Effector memory CD4-positive, alpha-beta T cell (primary cell): ENCODE results near the gene CDK4.

ENCODE experiments used
- DNase-seq, 3 donors: peaks; one replicate each; pipeline ENCODE4 v3.0.0-alpha.2; 2020
- H3K27ac ChIP-seq: 2 replicates; pipeline ENCODE4 v1.7.0; 2013; ENCODE audit warnings: mild to moderate bottlenecking, low read length, moderate library complexity; ENCODE audit not compliant: insufficient read depth, poor library complexity, severe bottlenecking
- H3K27me3 ChIP-seq: replicated peaks from 2 replicates; pipeline ENCODE4 v1.7.0; 2013; ENCODE audit warnings: mild to moderate bottlenecking, low read length; ENCODE audit not compliant: insufficient read depth, control insufficient read depth, poor library complexity, severe bottlenecking
- H3K36me3 ChIP-seq: 2 replicates; pipeline ENCODE4 v1.7.0; 2013; ENCODE audit warnings: mild to moderate bottlenecking, low read length, moderate library complexity; ENCODE audit not compliant: control insufficient read depth, insufficient read depth
- H3K4me1 ChIP-seq: 2 replicates; pipeline ENCODE4 v1.7.0; 2013; ENCODE audit warnings: low read length, mild to moderate bottlenecking; ENCODE audit not compliant: control insufficient read depth, insufficient read depth, poor library complexity, severe bottlenecking
- H3K4me3 ChIP-seq: 2 replicates; pipeline ENCODE4 v1.7.0; 2013; ENCODE audit warnings: low read length, low read depth, mild to moderate bottlenecking; ENCODE audit not compliant: insufficient read depth, poor library complexity, severe bottlenecking
- H3K9me3 ChIP-seq: 2 replicates; pipeline ENCODE4 v1.7.0; 2013; ENCODE audit warnings: mild to moderate bottlenecking, low read length, moderate library complexity; ENCODE audit not compliant: control insufficient read depth

The CDK4 gene

GRCh38 chr12:57746025-57746424 is 6.1 kb downstream of the CDK4 start:
- DNase-seq, result no peak

GRCh38 chr12:57745485-57745881 is 6.6 kb downstream of the CDK4 start:
- Histone ChIP-seq H3K27me3 (no peaks in the 10 kb centered on the region), H3K9me3 (no peaks in the 10 kb centered on the region), H3K27ac (peak overlapping the region; percentile 93), H3K4me3 (peak overlapping the region; percentile 89), H3K4me1 (peaks cover 32% of the 10 kb centered on the region), H3K36me3 (peaks cover 24% of the 10 kb centered on the region)
- DNase-seq, result no peak

More at GRCh38 chr12:57746025-57746424, 6.1 kb downstream of the CDK4 start:
- H3K4me3 ChIP-seq, result no peak overlapping the region
- H3K36me3 ChIP-seq, result peaks cover 26% of the 10 kb centered on the region
- H3K4me1 ChIP-seq, result peaks cover 29% of the 10 kb centered on the region
- H3K27me3 ChIP-seq, result no peaks in the 10 kb centered on the region
- no peaks in the 10 kb centered on the region for H3K9me3 ChIP-seq
- H3K27ac ChIP-seq, result peak overlapping the region; percentile 93

GRCh38 chr12:57744777-57745484 is 7.2 kb downstream of the CDK4 start, which contains the start of gene TSPAN31:
Gene TSPAN31, plus strand, starts transcription at chr12:57745039. Its CDS starts 116 bp downstream, at chr12:57745155.
- Histone ChIP-seq H3K9me3 (no peaks in the 10 kb centered on the region), H3K4me1 (peaks cover 37% of the 10 kb centered on the region), H3K4me3 (peak within 1 kb of the TSS; percentile 89), H3K36me3 (peaks cover 24% of the 10 kb centered on the region), H3K27me3 (no peaks in the 10 kb centered on the region), H3K27ac (peak within 1 kb of the TSS; percentile 93)
- peak; percentile 86 to 93 (median 91) for DNase-seq

GRCh38 chr12:57744194-57744776 is 7.8 kb downstream of the CDK4 start:
- peak overlapping the region; percentile 93 for H3K27ac ChIP-seq
- peak in 2 of 3 donors; percentile 60 to 69 for DNase-seq
- H3K4me1 ChIP-seq, result peaks cover 44% of the 10 kb centered on the region
- H3K36me3 ChIP-seq, result peaks cover 27% of the 10 kb centered on the region
- peak overlapping the region; percentile 89 for H3K4me3 ChIP-seq
- no peaks in the 10 kb centered on the region for H3K9me3 ChIP-seq
- no peaks in the 10 kb centered on the region for H3K27me3 ChIP-seq

- Histone ChIP-seq H3K36me3 (peaks cover 23% of the 10 kb centered on the region), H3K27ac (peak overlapping the region; percentile 93), H3K4me1 (peaks cover 49% of the 10 kb centered on the region), H3K27me3 (no peaks in the 10 kb centered on the region), H3K4me3 (no peak overlapping the region), H3K9me3 (no peaks in the 10 kb centered on the region)
- no peak for DNase-seq
Observed at GRCh38 chr12:57743769-57744168, 8.3 kb downstream of the CDK4 start.

- Histone ChIP-seq H3K4me1 (peaks cover 52% of the 10 kb centered on the region), H3K4me3 (peak overlapping the region; percentile 82), H3K27me3 (no peaks in the 10 kb centered on the region), H3K27ac (peak overlapping the region; percentile 94), H3K36me3 (peaks cover 27% of the 10 kb centered on the region), H3K9me3 (no peaks in the 10 kb centered on the region)
- peak; percentile 70 to 76 (median 72) for DNase-seq
Observed at GRCh38 chr12:57741844-57742738, 10.0 kb downstream of the CDK4 start.

GRCh38 chr12:57741413-57741789 is 10.7 kb downstream of the CDK4 start:
- peaks cover 52% of the 10 kb centered on the region for H3K4me1 ChIP-seq
- H3K36me3 ChIP-seq, result peaks cover 27% of the 10 kb centered on the region
- H3K4me3 ChIP-seq, result peak overlapping the region; percentile 82
- DNase-seq, result no peak
- H3K27me3 ChIP-seq, result no peaks in the 10 kb centered on the region
- peak overlapping the region; percentile 94 for H3K27ac ChIP-seq
- no peaks in the 10 kb centered on the region for H3K9me3 ChIP-seq

- Histone ChIP-seq H3K27me3 (no peaks in the 10 kb centered on the region), H3K9me3 (no peaks in the 10 kb centered on the region), H3K36me3 (peaks cover 32% of the 10 kb centered on the region), H3K4me3 (peak overlapping the region; percentile 82), H3K4me1 (peaks cover 52% of the 10 kb centered on the region), H3K27ac (peak overlapping the region; percentile 94)
- peak; percentile 74 to 79 (median 78) for DNase-seq
Observed at GRCh38 chr12:57740656-57741412, 11.3 kb downstream of the CDK4 start.

- Histone ChIP-seq H3K36me3 (peaks cover 39% of the 10 kb centered on the region), H3K4me3 (no peak overlapping the region), H3K27ac (peak overlapping the region; percentile 94), H3K9me3 (no peaks in the 10 kb centered on the region), H3K4me1 (peaks cover 46% of the 10 kb centered on the region), H3K27me3 (no peaks in the 10 kb centered on the region)
- no peak for DNase-seq
Observed at GRCh38 chr12:57739914-57740538, 12.1 kb downstream of the CDK4 start.
